ENCODE measurements around the gene TXNL4A.

The TXNL4A gene

GRCh38 chr18:79987566-79987965 lies 797 bp downstream of the TXNL4A start:
- H3K4me3 ChIP-seq (ENCODE audit: low read depth, low read length) = peak overlapping the region; percentile 82
- CTCF ChIA-PET = interaction anchor here (0.7 kb wide), 2 partner anchors 11 to 170 kb away, joined by 3 read pairs; no protein-coding TSS in a partner anchor
- POLR2A ChIA-PET = interaction anchor here (1.0 to 2.6 kb wide), 4 partner anchors 20 to 121 kb away, joined by 3 to 10 read pairs (median 5); partner anchors contain the start of genes ADNP2 and SLC66A2
- peaks cover 7% of the 10 kb centered on the region for H3K4me1 ChIP-seq (ENCODE audit: control insufficient read depth, insufficient read depth, low read length)
- peak overlapping the region; percentile 91 for H3K27ac ChIP-seq (ENCODE audit: extremely low read depth, low read depth, low read length)
- no peaks in the 10 kb centered on the region for H3K9me3 ChIP-seq (ENCODE audit: control insufficient read depth, insufficient read depth, low read depth, low read length)
- TF ChIP-seq FEZF1 (tag by site-specific recombination; IDR thresholded peaks at IDR 0.05) = no peak
- TF ChIP-seq ZNF354C (tag by site-specific recombination; IDR thresholded peaks at IDR 0.05; ENCODE audit: borderline replicate concordance, low read depth) = no peak
- TF ChIP-seq HOXD13 (CRISPR knock-in tag; IDR thresholded peaks at IDR 0.05; ENCODE audit: borderline replicate concordance) = no peak
- TF ChIP-seq ZNF10 (tag by site-specific recombination; IDR thresholded peaks at IDR 0.05) = no peak
- no peak for TF ChIP-seq ZNF335 (tag by site-specific recombination; conservative IDR thresholded peaks at IDR 0.05)
- 0 out of 2 replicates have a peak, but pooled peaks have one; percentile 4 for TF ChIP-seq ZXDB (tag by site-specific recombination; IDR thresholded peaks at IDR 0.05)
- TF ChIP-seq EGR2 (tag by site-specific recombination; IDR thresholded peaks at IDR 0.05; ENCODE audit: low read depth) = no peak
- TF ChIP-seq ZNF654 (tag by site-specific recombination; IDR thresholded peaks at IDR 0.05; ENCODE audit: low read depth) = no peak
- no peak for TF ChIP-seq SP3 (tag by site-specific recombination; IDR thresholded peaks at IDR 0.05)
- peaks cover 21 to 32% of the 10 kb centered on the region in 2 experiments for H3K36me3 ChIP-seq (ENCODE audit: control insufficient read depth in 2 of 2, insufficient read depth in 1 of 2, low read length in 2 of 2)

DNA sequence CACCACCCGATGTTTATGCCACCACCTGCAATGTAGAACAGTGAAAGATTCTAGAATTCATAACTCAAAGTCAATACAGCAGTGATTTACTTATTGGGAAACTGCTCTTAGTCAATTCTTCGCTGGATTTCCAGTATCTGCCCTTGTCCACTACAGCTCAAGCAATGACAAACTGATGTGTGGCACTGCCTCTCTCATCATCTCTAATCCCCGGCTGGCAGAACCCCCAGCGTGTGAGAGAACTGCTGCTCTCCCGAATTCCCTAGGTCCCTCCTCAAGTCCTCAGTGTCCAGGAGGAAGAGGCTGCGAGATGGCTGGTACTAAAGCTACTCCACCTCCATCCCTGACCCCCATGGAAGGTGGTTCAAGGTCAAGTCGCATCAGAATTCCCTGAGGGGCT lies 1.6 kb downstream of the TXNL4A start:
- peak overlapping the region; percentile 82 for H3K4me3 ChIP-seq (ENCODE audit: low read depth, low read length)

DNA sequence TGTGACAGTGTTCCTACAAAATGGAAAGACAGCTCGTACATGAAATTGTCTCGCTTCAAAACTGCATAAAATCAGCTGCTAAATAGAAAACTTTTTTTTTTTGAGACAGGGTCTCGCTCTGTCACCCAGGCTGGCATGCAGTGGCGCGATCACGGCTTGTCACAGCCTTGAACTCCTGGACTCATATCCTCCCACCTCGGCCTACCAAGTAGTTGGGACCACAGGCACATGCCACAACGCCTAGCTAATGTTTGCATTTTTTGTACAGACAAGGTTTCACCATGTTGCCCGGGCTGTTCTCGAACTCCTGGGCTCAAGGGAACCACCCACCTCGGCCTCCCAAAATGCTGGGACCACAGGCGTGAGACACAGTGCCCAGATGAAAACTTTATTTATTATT lies 3.2 kb downstream of the TXNL4A start:
- H3K4me1 ChIP-seq (ENCODE audit: control insufficient read depth, insufficient read depth, low read length) = peaks cover 11% of the 10 kb centered on the region
- no peak overlapping the region for H3K4me3 ChIP-seq (ENCODE audit: low read depth, low read length)
- TF ChIP-seq KLF17 (tag by site-specific recombination; IDR thresholded peaks at IDR 0.05) (no peak), ZNF660 (tag by site-specific recombination; IDR thresholded peaks at IDR 0.05) (no peak), ZNF610 (tag by site-specific recombination; IDR thresholded peaks at IDR 0.05; ENCODE audit: borderline replicate concordance) (no peak), SCRT2 (tag by site-specific recombination; IDR thresholded peaks at IDR 0.05) (no peak), ZNF138 (tag by site-specific recombination; IDR thresholded peaks at IDR 0.05; ENCODE audit: borderline replicate concordance) (no peak), SP7 (tag by site-specific recombination; IDR thresholded peaks at IDR 0.05) (no peak), ZBTB1 (tag by site-specific recombination; IDR thresholded peaks at IDR 0.05) (no peak), ZNF302 (tag by site-specific recombination; IDR thresholded peaks at IDR 0.05; ENCODE audit: low read depth) (no peak)
- H3K9me3 ChIP-seq (ENCODE audit: control insufficient read depth, insufficient read depth, low read depth, low read length) = no peaks in the 10 kb centered on the region
- H3K27ac ChIP-seq (ENCODE audit: extremely low read depth, low read depth, low read length) = no peak overlapping the region
- ChIA-PET CTCF (interaction anchor here (0.6 to 0.7 kb wide), 4 partner anchors 14 to 654 kb away, joined by 3 to 9 read pairs (median 4); no protein-coding TSS in a partner anchor), POLR2A (interaction anchor here (0.6 kb wide), 1 partner anchor 14 kb away, joined by 3 read pairs; no protein-coding TSS in a partner anchor)
- H3K36me3 ChIP-seq (ENCODE audit: control insufficient read depth in 2 of 2, insufficient read depth in 1 of 2, low read length in 2 of 2) = peaks cover 21 to 41% of the 10 kb centered on the region in 2 experiments

More for the DNA sequence above, 1.6 kb downstream of the TXNL4A start:
- H3K4me1 ChIP-seq (ENCODE audit: control insufficient read depth, insufficient read depth, low read length) = peaks cover 7% of the 10 kb centered on the region
- TF ChIP-seq GLIS2 (tag by site-specific recombination; IDR thresholded peaks at IDR 0.05) = peak; percentile 20; the same call in 1 of the 2 replicates
- peak; percentile 8; the same call in 1 of the 2 replicates for TF ChIP-seq GLIS1 (tag by site-specific recombination; IDR thresholded peaks at IDR 0.05)
- TF ChIP-seq ZNF645 (tag by site-specific recombination; IDR thresholded peaks at IDR 0.05) = no peak
- TF ChIP-seq ZSCAN16 (tag by site-specific recombination; IDR thresholded peaks at IDR 0.05) = no peak
- no peak for TF ChIP-seq ZNF670 (tag by site-specific recombination; IDR thresholded peaks at IDR 0.05; ENCODE audit: low read depth)
- no peak for TF ChIP-seq ZNF404 (tag by site-specific recombination; IDR thresholded peaks at IDR 0.05)
- TF ChIP-seq ZNF146 (tag by site-specific recombination; IDR thresholded peaks at IDR 0.05) = no peak
- TF ChIP-seq ZNF521 (tag by site-specific recombination; IDR thresholded peaks at IDR 0.05) = no peak
- POLR2A ChIA-PET = interaction anchor here (1.0 to 2.6 kb wide), 4 partner anchors 19 to 122 kb away, joined by 3 to 10 read pairs (median 4); partner anchors contain the start of genes ADNP2 and SLC66A2
- H3K27ac ChIP-seq (ENCODE audit: extremely low read depth, low read depth, low read length) = no peak overlapping the region
- H3K9me3 ChIP-seq (ENCODE audit: control insufficient read depth, insufficient read depth, low read depth, low read length) = no peaks in the 10 kb centered on the region
- CTCF ChIA-PET = interaction anchor here (1.2 to 1.6 kb wide), 2 partner anchors 9 to 170 kb away, joined by 3 to 5 read pairs; no protein-coding TSS in a partner anchor
- H3K36me3 ChIP-seq (ENCODE audit: control insufficient read depth in 2 of 2, insufficient read depth in 1 of 2, low read length in 2 of 2) = peaks cover 21 to 41% of the 10 kb centered on the region in 2 experiments

Measured in HEK293 (cell line).